Skin of body (tissue), 2 donors: Measurements from ENCODE around the gene MICAL2. TPM values are rescaled to one million over a fixed set of nuclear protein-coding genes. Genes with fewer than 3 reads are reported as not detected.

Source experiments
- DNase-seq: peaks from one replicate; lab custom pipeline; 2025; lab: John Stamatoyannopoulos, UW
- total RNA-seq: library from RNA; depleted of rRNA; stranded (reverse); fragments of >200 nt; gene quantifications from one replicate; pipeline ENCODE4 v1.2.3, GENCODE V29; 2014

Gene MICAL2
- total RNA-seq, 1 donor from 2014 or later, result 57.8 TPM

GRCh38 chr11:12094872-12095800, 15.3 kb upstream of the MICAL2 start:
- DNase-seq, result no peak

GRCh38 chr11:12097219-12097618, 13.2 kb upstream of the MICAL2 start:
- no peak for DNase-seq

GRCh38 chr11:12098601-12099000, 11.8 kb upstream of the MICAL2 start:
- no peak for DNase-seq

GRCh38 chr11:12099132-12099873, 11.1 kb upstream of the MICAL2 start:
- no peak for DNase-seq

- DNase-seq, result no peak
Measured at GRCh38 chr11:12100429-12100828, 10.0 kb upstream of the MICAL2 start.

- DNase-seq, result no peak
Measured at GRCh38 chr11:12100841-12101242, 9.5 kb upstream of the MICAL2 start.

GRCh38 chr11:12101318-12101717, 9.1 kb upstream of the MICAL2 start:
- DNase-seq, result no peak

- DNase-seq, result no peak
Measured at GRCh38 chr11:12102588-12103410, 7.6 kb upstream of the MICAL2 start.

GRCh38 chr11:12103411-12104225, 6.8 kb upstream of the MICAL2 start:
- DNase-seq, result no peak

GRCh38 chr11:12105471-12105870, 4.9 kb upstream of the MICAL2 start:
- DNase-seq, result no peak

- DNase-seq, result no peak
Measured at GRCh38 chr11:12106101-12106500, 4.3 kb upstream of the MICAL2 start.

- DNase-seq, result no peak
Measured at GRCh38 chr11:12106501-12106900, 3.9 kb upstream of the MICAL2 start.

- no peak for DNase-seq
Measured at GRCh38 chr11:12108875-12109453, 1.4 kb upstream of the MICAL2 start.

- DNase-seq, result no peak
Measured at GRCh38 chr11:12109591-12110196, 696 bp upstream of the MICAL2 start.

- no peak for DNase-seq
Measured at GRCh38 chr11:12110714-12111548, 541 bp downstream of the MICAL2 start.

GRCh38 chr11:12111549-12112520, 1.4 kb downstream of the MICAL2 start:
- DNase-seq, result no peak

GRCh38 chr11:12112750-12113149, 2.4 kb downstream of the MICAL2 start:
- DNase-seq, result no peak

- DNase-seq, result no peak
Measured at GRCh38 chr11:12113294-12113693, 2.9 kb downstream of the MICAL2 start.
